ENCODE data around the gene WDR91.
A peak's percentile ranks its signal among the peaks of the same experiment; 100 is the strongest.
"Not testable (repeated sequence)": the region's sequence is repeated elsewhere in the genome, so short reads cannot be mapped to it uniquely, and the experiment has no call there.

WDR91 gene

GRCh38 chr7:135233570-135233969 lies 22.2 kb upstream of the WDR91 start, which contains the start of gene STRA8:
TSS of gene STRA8 (plus strand) at chr7:135233838. CDS start at chr7:135240525, 6,687 bp downstream.
- DNase-seq, result no peak

- peak; percentile 20 to 23 for DNase-seq
These were observed 21.4 kb upstream of the WDR91 start for GRCh38 chr7:135232720-135233119.

- peak; percentile 2 to 9 for DNase-seq
These were observed 20.8 kb upstream of the WDR91 start for GRCh38 chr7:135232087-135232486.

GRCh38 chr7:135231686-135232085 lies 20.4 kb upstream of the WDR91 start:
- DNase-seq, result peak; percentile 1 to 8

- DNase-seq, result no peak
These were observed 12.7 kb upstream of the WDR91 start for GRCh38 chr7:135224027-135224426.

GRCh38 chr7:135217645-135218509 lies 6.6 kb upstream of the WDR91 start:
- DNase-seq, result peak in 1 of 2 experiments; percentile 9

GRCh38 chr7:135215698-135216097 lies 4.4 kb upstream of the WDR91 start:
- DNase-seq, result no peak

GRCh38 chr7:135215180-135215579 lies 3.9 kb upstream of the WDR91 start:
- DNase-seq, result no peak

- DNase-seq, result peak in 1 of 2 experiments; percentile 7
These were observed 2.5 kb upstream of the WDR91 start for GRCh38 chr7:135213831-135214230.

GRCh38 chr7:135211946-135212685 lies 790 bp upstream of the WDR91 start:
- DNase-seq, result not testable (repeated sequence)

GRCh38 chr7:135210888-135211178 lies 493 bp downstream of the WDR91 start:
- no peak for DNase-seq

GRCh38 chr7:135209225-135209834 lies 2.0 kb downstream of the WDR91 start:
- DNase-seq, result peak in 1 of 2 experiments; percentile 5

GRCh38 chr7:135208102-135208793 lies 3.1 kb downstream of the WDR91 start:
- DNase-seq, result peak in 1 of 2 experiments; percentile 15

GRCh38 chr7:135207406-135208101 lies 3.8 kb downstream of the WDR91 start:
- peak in 1 of 2 experiments; percentile 15 for DNase-seq

GRCh38 chr7:135206941-135207391 lies 4.4 kb downstream of the WDR91 start:
- peak in 1 of 2 experiments; percentile 18 for DNase-seq

GRCh38 chr7:135205850-135206249 lies 5.5 kb downstream of the WDR91 start:
- DNase-seq, result peak in 1 of 2 experiments; percentile 6

GRCh38 chr7:135204876-135205275 lies 6.5 kb downstream of the WDR91 start:
- DNase-seq, result no peak

GRCh38 chr7:135204341-135204749 lies 7.0 kb downstream of the WDR91 start:
- no peak for DNase-seq

GRCh38 chr7:135201350-135201749 lies 10.0 kb downstream of the WDR91 start:
- no peak for DNase-seq

GRCh38 chr7:135200821-135201331 lies 10.4 kb downstream of the WDR91 start:
- DNase-seq, result no peak

- peak in 1 of 2 experiments; percentile 1 for DNase-seq
These were observed 11.9 kb downstream of the WDR91 start for GRCh38 chr7:135199439-135199838.
